GM12874 (cell line): ENCODE results near the gene LRP1-AS.
A peak's percentile ranks its signal among the peaks of the same experiment; 100 is the strongest.

Source experiments
- TF ChIP-seq, protein P1 (sequence below): IDR thresholded peaks from 2 replicates; pipeline ENCODE4 v1.5.1; 2011; ENCODE audit warnings: low read depth, mild to moderate bottlenecking, control low read depth, low read length, moderate library complexity; ENCODE audit not compliant: insufficient read depth

Gene LRP1-AS

GRCh38 chr12:57124261-57124877 is 23.1 kb downstream of the LRP1-AS start:
- TF ChIP-seq, protein P1, sequence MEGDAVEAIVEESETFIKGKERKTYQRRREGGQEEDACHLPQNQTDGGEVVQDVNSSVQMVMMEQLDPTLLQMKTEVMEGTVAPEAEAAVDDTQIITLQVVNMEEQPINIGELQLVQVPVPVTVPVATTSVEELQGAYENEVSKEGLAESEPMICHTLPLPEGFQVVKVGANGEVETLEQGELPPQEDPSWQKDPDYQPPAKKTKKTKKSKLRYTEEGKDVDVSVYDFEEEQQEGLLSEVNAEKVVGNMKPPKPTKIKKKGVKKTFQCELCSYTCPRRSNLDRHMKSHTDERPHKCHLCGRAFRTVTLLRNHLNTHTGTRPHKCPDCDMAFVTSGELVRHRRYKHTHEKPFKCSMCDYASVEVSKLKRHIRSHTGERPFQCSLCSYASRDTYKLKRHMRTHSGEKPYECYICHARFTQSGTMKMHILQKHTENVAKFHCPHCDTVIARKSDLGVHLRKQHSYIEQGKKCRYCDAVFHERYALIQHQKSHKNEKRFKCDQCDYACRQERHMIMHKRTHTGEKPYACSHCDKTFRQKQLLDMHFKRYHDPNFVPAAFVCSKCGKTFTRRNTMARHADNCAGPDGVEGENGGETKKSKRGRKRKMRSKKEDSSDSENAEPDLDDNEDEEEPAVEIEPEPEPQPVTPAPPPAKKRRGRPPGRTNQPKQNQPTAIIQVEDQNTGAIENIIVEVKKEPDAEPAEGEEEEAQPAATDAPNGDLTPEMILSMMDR, result peak; percentile 92

DNA sequence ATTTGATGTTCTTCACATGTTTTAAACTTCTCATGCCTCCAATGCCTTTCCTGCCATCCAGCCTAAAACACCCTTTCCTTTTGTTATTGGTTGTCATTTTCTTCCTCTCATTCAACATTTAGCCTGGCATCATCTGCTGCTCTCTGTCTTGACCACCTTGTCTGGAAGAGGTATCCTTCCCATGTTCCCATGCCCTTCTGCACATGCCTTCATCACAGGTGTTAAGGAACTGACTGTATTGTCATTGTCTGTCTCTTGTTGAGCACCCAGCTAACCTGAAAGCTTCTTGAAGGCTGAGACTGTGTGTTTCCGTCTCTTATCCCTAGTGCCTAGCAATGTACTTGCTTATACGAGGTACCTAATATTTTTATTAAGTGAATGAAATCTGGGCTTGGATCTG is 23.6 kb downstream of the LRP1-AS start:
- TF ChIP-seq, protein P1, result no peak

DNA sequence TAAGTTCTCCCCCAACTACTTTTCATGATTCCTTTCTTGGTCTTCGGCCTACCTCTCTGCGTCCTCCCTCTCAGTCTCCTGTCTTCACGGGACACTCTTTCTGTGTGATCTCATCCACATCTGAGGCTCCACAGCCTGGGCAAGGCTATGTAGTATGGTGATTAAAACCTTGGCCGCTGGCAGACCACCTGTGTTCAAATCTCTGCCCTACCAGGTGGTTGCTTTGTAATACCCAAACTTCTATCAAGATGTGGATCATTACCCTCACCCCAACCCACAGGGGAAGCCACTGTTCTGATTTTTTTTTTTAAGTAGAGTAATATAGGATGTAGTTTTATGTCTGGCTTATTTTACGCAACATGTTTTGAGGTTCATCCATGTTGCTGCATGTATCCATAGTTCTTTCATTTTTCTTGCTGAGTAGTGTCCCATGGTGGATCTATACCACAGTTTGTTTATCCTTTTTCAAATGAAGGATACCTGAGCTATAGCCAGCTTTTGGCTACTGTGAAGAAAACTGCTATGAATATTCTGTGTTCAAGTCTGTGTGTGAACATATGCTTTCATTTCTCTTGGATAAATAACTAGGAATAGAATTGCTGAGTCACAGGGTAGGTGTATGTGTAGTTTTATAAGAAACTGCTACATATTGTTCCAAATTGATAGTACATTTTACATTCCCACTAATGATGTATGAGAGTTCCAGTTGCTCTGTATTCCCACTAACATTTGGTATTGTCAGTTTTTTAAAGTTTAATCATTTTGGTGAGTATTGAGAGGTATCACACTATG is 27.9 kb downstream of the LRP1-AS start:
- TF ChIP-seq, protein P1, result no peak

GRCh38 chr12:57118711-57119271 is 28.6 kb downstream of the LRP1-AS start:
- TF ChIP-seq, protein P1, result no peak

GRCh38 chr12:57116580-57117281 is 30.7 kb downstream of the LRP1-AS start:
- TF ChIP-seq, protein P1, result no peak

DNA sequence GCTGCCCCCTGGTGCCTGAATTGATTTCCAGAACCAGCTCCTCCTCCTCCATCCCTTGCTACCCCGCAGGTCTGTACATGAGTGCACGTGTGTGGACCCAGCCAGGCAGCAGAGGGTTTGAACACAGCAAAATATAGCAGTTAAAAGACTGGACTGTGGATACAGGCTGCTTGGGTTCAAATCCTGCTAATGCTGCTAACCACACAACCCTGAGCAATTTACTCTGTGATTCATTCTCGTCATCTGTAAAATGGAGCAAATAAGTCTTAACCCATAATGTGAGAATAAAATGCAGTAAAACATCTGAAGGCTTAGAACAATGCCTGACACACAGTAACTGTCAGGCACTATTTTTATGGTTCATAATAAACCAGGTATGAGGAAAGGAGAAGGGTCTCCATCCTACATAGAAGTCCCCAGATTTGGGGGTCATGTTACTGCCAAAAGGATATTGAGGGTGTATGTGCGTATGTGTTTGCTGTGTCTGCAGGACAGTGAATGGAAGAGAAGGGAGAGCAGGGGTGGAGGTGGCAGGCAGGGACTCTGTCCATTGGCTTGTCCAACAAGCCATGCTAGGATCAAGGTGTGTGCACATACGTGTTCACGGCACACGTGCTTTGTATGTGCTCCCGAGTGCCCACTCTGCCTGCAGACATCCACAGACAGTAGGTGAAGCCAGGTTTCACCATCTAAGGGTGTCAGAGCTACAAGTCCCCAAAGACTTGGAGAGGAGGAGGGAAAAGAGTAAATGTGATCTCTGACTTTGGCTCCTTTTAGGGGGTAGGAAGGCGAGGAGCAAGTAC is 34.7 kb downstream of the LRP1-AS start:
- TF ChIP-seq, protein P1, result peak; percentile 76
